LHCN-M2 (cell line): Measurements from ENCODE around the gene NUP133. TPM values are rescaled to one million over a fixed set of nuclear protein-coding genes. Genes with fewer than 3 reads are reported as not detected.

ENCODE experiments used
- DNase-seq: peaks from one replicate; pipeline ENCODE4 v3.0.0-alpha.2; 2012; ENCODE audit warnings: low read depth
- total RNA-seq: library from RNA; depleted of rRNA; stranded (reverse); fragments of >200 nt; gene quantifications from 2 replicates; pipeline ENCODE4 v1.2.3, GENCODE V29; 2014

NUP133 gene
- total RNA-seq, 1 experiment from 2014 or later = 36.3 TPM

DNA sequence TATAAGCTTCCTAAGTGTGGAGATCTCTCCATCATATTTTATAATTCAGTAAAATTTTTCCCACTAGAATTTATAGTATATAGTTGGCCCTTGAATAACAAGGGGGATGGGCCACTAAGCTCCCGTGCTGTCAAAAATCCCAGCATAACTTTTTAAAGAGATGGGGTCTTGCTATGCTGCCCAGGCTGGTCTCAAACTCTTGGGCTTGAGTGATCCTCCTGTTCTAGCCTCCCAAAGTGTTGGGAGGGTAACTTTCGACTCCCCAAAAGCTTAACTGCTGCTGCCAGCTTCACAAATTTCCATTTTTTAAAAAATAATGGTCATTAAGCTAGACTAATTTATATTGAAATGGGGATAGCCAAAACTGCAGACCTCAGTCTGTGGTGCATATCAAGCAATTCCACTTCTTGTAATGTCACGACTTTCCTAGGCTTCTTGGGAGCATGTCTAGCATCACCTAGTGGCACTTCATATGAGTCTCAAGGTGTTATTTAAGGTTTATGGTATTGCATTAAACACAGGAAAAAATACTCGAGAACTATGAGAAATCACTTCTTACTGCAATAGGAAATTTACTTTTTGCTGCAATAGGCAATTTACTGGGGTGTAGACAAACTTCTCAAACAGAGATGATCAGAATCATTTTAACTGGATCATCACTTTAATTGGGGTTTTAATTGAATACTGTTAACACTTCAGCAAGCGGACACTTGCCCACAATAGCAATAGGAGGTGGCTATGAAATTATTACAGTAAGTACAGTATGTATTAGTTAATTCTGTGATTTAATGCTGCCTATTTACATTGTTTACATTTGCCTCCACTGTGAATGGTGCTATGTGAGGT, 55.0 kb downstream of the NUP133 start:
- DNase-seq = peak; percentile 24

- DNase-seq = no peak
These were observed 59.3 kb downstream of the NUP133 start for GRCh38 chr1:229448845-229449244.

DNA sequence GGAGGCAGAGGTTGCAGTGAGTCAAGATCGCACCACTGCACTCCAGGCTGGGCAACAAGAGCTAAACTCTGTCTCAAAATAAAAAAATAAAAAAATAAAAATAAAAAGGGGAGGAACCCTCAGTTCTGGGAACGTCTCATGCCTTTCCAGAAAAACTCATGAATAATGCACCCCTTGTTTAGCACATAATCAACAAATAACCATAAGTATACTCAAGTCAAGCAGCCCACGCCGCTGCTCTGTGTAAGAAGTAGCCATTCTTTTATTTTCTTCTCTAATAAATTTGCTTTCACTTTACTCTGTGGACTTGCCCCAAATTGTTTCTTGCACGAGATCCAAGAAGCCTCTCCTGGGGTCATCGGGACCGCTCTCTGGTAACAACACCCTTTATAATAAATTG, 59.8 kb downstream of the NUP133 start:
- DNase-seq = no peak

DNA sequence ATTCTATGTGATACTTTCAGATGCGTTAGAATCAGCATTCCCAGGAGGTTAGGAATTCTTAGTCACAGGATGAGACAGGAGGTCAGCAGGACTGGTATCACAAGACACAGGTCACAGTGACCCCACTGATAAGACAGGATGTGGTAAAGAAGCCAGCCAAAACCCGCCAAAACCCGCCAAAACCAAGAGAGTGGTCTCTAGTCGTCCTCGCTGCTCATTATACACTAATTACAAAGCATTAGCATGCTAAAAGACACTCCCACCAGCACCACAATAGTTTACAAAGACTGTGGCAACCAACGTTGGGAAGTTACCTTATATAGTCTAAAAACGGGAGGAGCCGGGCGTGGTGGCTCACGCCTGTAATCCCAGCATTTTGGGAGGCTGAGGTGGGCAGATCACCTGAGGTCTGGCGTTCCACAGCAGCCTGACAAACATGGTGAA, 60.3 kb downstream of the NUP133 start:
- DNase-seq = no peak

DNA sequence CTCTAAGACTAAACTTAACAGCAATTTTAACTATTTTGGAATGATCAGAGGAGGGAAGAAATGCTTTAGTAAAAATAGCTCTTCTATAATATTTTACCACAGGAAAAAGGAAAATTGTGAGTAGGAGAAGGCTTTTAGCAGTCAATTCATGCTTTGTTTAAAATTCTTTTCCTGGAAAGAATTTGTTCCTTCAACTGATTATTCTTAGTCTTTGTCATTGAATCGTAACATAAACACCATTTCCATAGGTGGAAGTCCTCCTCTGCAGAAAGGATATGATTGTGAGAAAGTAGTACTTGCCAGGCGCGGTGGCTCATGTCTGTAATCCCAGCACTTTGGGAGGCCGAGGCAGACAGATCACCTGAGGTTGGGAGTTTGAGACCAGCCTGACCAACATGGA, 62.3 kb downstream of the NUP133 start:
- no peak for DNase-seq

GRCh38 chr1:229440851-229441537, 67.1 kb downstream of the NUP133 start:
- DNase-seq = peak; percentile 72

DNA sequence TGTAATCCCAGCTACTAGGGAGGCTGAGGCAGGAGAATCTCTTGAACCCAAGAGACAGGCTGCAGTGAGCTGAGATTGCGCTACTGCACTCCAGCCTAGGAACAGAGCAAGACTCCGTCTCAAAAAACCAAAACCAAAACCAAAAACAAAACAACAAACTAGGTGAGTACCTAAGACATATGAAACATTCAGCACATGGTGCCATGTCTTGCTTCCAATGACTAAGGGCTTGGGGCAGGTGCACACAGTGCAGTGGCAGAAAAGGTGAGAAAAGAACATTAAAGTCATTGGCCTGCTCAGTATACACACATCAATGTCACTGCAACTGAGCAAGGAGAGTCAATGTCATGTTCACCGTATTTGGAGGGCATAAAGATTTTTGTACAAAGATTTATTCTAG, 70.1 kb downstream of the NUP133 start:
- DNase-seq = no peak

- no peak for DNase-seq
These were observed 70.7 kb downstream of the NUP133 start for GRCh38 chr1:229437443-229437842.

GRCh38 chr1:229436201-229436600, 71.9 kb downstream of the NUP133 start:
- no peak for DNase-seq

DNA sequence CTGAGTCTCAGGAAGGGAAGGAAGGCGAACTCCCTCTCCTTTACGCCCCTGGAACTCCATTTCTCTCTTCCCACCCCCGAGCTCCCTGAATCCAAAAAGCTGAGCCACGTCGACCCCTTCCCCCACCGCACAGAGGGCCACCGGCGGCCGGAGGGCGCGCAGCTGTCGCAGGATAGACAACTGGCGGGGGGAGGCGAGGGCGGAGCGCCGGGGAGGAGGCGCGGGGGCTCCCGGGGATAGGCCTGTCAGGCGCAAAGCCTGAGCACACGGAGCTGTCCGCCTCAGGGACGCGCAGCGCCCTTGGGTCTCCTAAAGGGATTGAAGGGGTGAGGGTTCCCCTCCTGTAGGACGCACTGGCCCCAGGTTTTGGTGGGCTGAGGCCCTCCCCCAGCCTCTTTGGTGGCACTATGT, 73.5 kb downstream of the NUP133 start:
- no peak for DNase-seq

- DNase-seq = no peak
These were observed 74.0 kb downstream of the NUP133 start, which contains the start of gene ACTA1 for GRCh38 chr1:229434005-229434640. Gene ACTA1 (minus strand): TSS chr1:229434094. CDS start chr1:229433115, 979 bp downstream.

GRCh38 chr1:229433364-229434004, 74.7 kb downstream of the NUP133 start:
- DNase-seq = no peak

DNA sequence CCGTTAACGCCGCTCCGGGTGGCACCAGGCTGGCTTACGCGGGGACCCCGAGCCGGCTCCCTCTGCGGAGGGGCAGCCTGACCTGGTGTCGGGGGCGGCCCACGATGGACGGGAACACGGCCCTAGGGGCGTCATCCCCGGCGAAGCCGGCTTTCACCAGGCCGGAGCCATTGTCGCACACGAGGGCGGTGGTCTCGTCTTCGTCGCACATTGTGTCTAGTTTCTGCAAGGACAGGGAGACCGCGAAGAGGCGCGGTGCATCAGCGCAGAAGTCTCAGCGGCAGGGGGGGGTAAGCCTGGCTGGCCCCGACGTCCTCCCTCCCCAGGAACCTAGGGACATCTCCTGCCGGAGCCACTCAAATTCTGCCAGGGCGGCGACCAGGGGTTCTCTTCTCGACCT, 75.2 kb downstream of the NUP133 start:
- no peak for DNase-seq

DNA sequence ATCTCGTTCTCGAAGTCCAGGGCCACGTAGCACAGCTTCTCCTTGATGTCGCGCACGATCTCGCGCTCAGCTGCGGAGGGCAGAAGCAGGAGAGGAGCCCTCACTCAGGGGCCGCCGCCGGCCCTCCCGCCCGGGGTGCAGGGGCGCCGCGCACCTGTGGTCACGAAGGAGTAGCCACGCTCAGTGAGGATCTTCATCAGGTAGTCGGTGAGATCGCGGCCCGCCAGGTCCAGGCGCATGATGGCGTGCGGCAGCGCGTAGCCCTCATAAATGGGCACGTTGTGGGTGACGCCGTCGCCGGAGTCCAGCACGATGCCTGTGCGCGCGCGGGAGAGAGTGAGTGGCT, 76.1 kb downstream of the NUP133 start:
- no peak for DNase-seq

DNA sequence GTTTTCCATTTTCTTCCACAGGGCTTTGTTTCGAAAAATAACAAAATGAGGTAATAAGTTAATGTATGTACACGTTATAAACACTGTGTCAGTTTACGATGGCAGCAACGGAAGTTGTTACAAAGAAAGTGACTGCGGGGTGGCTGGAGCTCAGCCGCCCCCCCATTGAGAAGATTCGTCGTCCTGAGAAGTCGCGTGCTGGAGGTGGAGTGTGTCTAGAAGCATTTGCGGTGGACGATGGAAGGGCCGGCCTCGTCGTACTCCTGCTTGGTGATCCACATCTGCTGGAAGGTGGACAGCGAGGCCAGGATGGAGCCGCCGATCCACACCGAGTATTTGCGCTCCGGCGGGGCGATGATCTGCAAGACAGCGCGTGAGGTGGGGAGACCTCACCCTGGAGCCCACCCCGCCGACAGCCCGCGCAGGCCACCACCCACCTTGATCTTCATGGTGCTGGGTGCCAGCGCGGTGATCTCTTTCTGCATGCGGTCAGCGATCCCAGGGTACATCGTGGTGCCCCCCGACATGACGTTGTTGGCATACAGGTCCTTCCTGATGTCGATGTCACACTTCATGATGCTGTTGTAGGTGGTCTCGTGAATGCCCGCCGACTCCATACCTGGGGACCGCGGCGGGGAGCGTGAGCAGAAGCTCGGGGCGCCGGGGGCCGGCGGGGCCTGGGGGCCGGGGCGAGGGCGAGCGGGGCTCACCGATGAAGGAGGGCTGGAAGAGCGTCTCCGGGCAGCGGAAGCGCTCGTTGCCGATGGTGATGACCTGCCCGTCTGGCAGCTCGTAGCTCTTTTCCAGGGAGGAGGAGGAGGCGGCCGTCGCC, 76.6 kb downstream of the NUP133 start:
- no peak for DNase-seq

GRCh38 chr1:229430761-229431283, 77.3 kb downstream of the NUP133 start:
- DNase-seq = peak; percentile 48

DNA sequence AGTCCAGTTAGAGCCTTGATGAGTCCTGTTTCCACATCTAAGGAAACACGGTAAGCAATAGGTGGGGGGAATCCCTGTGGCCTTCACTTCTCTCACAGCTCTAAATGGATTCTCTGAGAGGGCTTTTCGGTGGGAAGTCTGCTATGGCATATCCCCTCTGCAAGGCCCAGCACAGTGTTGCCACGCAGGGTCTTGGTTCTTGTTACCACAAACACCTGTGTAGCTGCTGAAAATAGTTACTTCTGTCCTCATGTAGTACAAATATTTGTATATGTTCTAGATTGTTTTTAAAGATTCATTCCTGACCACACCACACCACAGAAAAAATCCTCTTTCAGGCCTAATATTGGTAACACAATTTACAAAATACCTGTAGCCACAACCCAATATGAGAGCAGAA, 79.9 kb downstream of the NUP133 start:
- DNase-seq = no peak

GRCh38 chr1:229427572-229427971, 80.6 kb downstream of the NUP133 start:
- DNase-seq = no peak

DNA sequence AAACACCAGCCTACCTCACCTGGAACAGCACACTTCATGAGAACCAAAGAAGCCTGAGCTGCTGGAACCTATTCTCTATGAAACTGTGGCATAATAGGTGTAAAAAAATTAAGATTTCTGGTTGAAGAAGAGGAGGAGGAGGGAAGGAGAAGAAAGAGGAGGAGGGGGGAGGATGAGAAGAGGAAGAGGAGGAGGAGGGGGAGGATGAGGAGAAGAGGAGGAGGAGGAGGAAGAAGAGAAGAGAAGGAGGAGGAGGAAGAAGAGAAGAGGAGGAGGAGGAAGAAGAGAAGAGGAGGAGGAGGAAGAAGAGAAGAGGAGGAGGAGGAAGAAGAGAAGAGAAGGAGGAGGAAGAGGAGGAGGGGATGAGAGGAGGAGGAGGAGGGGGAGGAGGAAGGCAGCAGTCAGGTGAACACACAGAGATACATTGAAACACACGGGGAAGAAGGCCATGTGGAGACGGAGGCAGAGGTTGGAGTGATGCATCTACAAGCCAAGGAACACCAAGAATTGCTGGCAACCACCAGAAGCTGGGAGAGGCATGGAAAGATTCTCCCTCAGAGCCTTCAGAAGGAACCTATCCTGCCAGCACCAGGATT, 82.5 kb downstream of the NUP133 start:
- no peak for DNase-seq

- DNase-seq = no peak
These were observed 87.4 kb downstream of the NUP133 start for GRCh38 chr1:229420765-229421164.
